ENCODE data around the gene NR3C2. TPM values are rescaled to one million over a fixed set of nuclear protein-coding genes. Genes with fewer than 3 reads are reported as not detected.

Gene NR3C2
- total RNA-seq, 1 donor from 2014 or later, result 42.3 TPM

GRCh38 chr4:148162991-148163390 is 279.2 kb downstream of the NR3C2 start:
- no peak overlapping the region for H3K27ac ChIP-seq
- TF ChIP-seq CTCF (IDR thresholded peaks at IDR 0.05), result no peak
- H3K4me3 ChIP-seq, result no peak overlapping the region
- intact Hi-C loops (cut with DNase I), result no loop called here
- no peaks in the 10 kb centered on the region for H3K27me3 ChIP-seq
- peaks cover 0 to 24% of the 10 kb centered on the region in 2 donors for H3K4me1 ChIP-seq
- no peaks in the 10 kb centered on the region for H3K9me3 ChIP-seq
- DNase-seq (ENCODE audit: low spot score in 2 of 2), result no peak
- H3K36me3 ChIP-seq, result no peaks in the 10 kb centered on the region

GRCh38 chr4:148162519-148162918 is 279.7 kb downstream of the NR3C2 start:
- H3K9me3 ChIP-seq, result no peaks in the 10 kb centered on the region
- TF ChIP-seq CTCF (IDR thresholded peaks at IDR 0.05), result no peak
- peaks cover 0 to 24% of the 10 kb centered on the region in 2 donors for H3K4me1 ChIP-seq
- no peak overlapping the region for H3K4me3 ChIP-seq
- H3K27ac ChIP-seq, result no peak overlapping the region
- intact Hi-C loops (cut with DNase I), result no loop called here
- no peak for DNase-seq (ENCODE audit: low spot score in 2 of 2)
- H3K27me3 ChIP-seq, result no peaks in the 10 kb centered on the region
- no peaks in the 10 kb centered on the region for H3K36me3 ChIP-seq

DNA sequence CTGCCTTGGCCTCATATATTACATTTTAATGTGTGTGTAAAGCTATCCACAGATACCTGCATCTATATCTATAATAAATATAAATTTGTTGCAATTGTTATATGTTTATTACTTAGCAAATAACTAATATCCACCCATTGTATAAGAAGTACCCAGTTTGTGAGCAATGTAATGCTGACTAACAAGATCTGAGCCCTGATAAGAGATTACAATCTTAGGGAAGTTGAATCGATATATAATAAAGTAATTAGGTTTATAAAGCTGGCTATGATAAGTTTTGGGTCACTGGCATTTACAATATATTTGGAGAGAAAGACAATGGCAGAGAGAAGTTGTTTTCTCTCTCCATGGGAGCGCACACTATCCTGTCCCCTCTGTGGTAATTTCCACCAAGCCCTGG is 280.6 kb downstream of the NR3C2 start:
- TF ChIP-seq CTCF (IDR thresholded peaks at IDR 0.05), result no peak
- H3K9me3 ChIP-seq, result no peaks in the 10 kb centered on the region
- no peak for DNase-seq (ENCODE audit: low spot score in 2 of 2)
- H3K4me1 ChIP-seq, result peaks cover 0 to 24% of the 10 kb centered on the region in 2 donors
- no peaks in the 10 kb centered on the region for H3K27me3 ChIP-seq
- intact Hi-C loops (cut with DNase I), result no loop called here
- no peak overlapping the region for H3K4me3 ChIP-seq
- no peak overlapping the region for H3K27ac ChIP-seq
- no peaks in the 10 kb centered on the region for H3K36me3 ChIP-seq

DNA sequence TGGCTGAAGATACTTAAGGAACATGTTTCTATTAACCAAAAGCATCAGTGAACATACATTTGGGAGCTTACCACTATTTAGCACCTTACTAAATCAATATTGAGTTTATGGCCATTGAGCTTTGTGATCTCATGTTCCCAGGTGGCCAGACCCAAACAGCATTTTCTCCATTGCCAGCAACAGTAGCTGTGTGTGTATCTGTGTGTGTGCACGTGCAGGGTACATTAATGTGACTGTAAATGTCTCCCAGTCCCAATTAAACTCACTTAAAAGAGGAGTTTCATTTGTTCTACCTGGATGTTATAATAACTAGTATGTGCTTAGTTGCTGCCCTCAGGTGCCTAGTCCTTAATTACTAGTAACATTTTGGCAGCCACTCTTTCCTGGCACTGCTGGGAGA is 282.4 kb downstream of the NR3C2 start:
- intact Hi-C loops (cut with DNase I), result no loop called here
- Histone ChIP-seq H3K36me3 (no peaks in the 10 kb centered on the region), H3K4me3 (no peak overlapping the region), H3K9me3 (no peaks in the 10 kb centered on the region), H3K27ac (no peak overlapping the region), H3K27me3 (no peaks in the 10 kb centered on the region), H3K4me1 (peaks cover 0 to 14% of the 10 kb centered on the region in 2 donors)
- DNase-seq (ENCODE audit: low spot score in 2 of 2), result no peak
- no peak for TF ChIP-seq CTCF (IDR thresholded peaks at IDR 0.05)

DNA sequence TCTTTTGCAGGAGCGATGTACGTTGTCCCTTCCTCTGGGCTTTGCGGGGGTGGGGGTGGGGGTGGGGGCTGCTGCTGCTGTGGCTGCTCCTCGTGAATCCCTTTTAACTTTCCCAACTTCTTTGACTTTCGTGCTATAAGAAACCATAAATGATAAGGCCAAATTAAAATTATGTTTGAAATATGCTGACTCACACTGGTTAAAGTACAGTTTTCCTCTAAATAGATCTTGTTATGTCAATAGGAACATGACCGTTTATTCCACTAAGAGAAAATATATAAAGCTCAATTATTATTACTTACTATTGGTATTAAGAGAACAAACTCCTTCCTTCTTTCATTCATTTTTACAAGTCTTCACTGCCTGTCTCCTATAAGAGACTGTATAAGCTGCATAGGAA is 287.4 kb downstream of the NR3C2 start:
- Histone ChIP-seq H3K4me1 (no peaks in the 10 kb centered on the region), H3K27ac (no peak overlapping the region), H3K27me3 (no peaks in the 10 kb centered on the region), H3K4me3 (no peak overlapping the region), H3K9me3 (no peaks in the 10 kb centered on the region), H3K36me3 (peaks cover 0 to 2% of the 10 kb centered on the region in 2 donors)
- intact Hi-C loops (cut with DNase I), result no loop called here
- TF ChIP-seq CTCF (IDR thresholded peaks at IDR 0.05), result no peak
- DNase-seq (ENCODE audit: low spot score in 2 of 2), result no peak

All from ascending aorta (tissue), 2 donors.